H7 (cell line): ENCODE measurements around the gene TDRD3. TPM values are rescaled to one million over a fixed set of nuclear protein-coding genes. Genes with fewer than 3 reads are reported as not detected.
A peak's percentile ranks its signal among the peaks of the same experiment; 100 is the strongest.
"Not testable (repeated sequence)": the region's sequence is repeated elsewhere in the genome, so short reads cannot be mapped to it uniquely, and the experiment has no call there.

ENCODE experiments used
- DNase-seq: peaks from one replicate; pipeline ENCODE4 v3.0.0; 2012
- H3K27me3 ChIP-seq: 2 replicates; pipeline ENCODE4 v1.6.0; 2011; ENCODE audit warnings: mild to moderate bottlenecking, low read length; ENCODE audit not compliant: control insufficient read depth, insufficient read depth
- H3K36me3 ChIP-seq: replicated peaks from 2 replicates; pipeline ENCODE4 v1.5.1; 2011; ENCODE audit warnings: low read length; ENCODE audit not compliant: control insufficient read depth, insufficient read depth
- H3K4me3 ChIP-seq: 2 replicates; pipeline ENCODE4 v1.5.1; 2011; ENCODE audit warnings: low read depth, mild to moderate bottlenecking, control low read depth, low read length, moderate library complexity; ENCODE audit not compliant: insufficient read depth
- total RNA-seq: library from RNA; depleted of rRNA; stranded (reverse); fragments of >200 nt; shearing (Covaris generic); gene quantifications from 2 replicates; pipeline ENCODE4 v1.2.3, GENCODE V29; 2014

Gene TDRD3
- total RNA-seq, 1 experiment from 2014 or later = 12.2 TPM

- Histone ChIP-seq H3K36me3 (no peaks in the 10 kb centered on the region), H3K4me3 (no peak overlapping the region), H3K27me3 (no peaks in the 10 kb centered on the region)
- no peak for DNase-seq
Observed at GRCh38 chr13:60379837-60380565, 17.0 kb upstream of the TDRD3 start.

DNA sequence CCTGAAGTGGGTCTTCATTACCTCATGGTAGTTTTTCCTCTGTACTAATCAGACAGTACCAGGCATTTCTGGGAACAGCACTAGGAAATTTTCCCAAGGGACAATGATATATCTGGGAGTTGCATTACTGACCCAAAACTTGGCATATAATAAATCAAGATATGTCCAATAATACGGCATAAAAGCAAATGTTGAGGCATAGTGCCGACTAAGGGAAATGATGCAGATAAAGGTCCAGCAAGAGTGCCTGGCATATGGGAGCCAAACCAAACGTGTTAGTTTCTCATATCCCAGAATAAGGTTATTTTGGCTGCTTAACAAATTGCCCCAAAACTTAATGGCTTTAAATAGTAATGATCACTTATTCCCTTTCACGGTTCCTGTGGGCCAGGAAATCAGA, 12.1 kb upstream of the TDRD3 start:
- Histone ChIP-seq H3K4me3 (no peak overlapping the region), H3K36me3 (no peaks in the 10 kb centered on the region), H3K27me3 (no peaks in the 10 kb centered on the region)
- no peak for DNase-seq

DNA sequence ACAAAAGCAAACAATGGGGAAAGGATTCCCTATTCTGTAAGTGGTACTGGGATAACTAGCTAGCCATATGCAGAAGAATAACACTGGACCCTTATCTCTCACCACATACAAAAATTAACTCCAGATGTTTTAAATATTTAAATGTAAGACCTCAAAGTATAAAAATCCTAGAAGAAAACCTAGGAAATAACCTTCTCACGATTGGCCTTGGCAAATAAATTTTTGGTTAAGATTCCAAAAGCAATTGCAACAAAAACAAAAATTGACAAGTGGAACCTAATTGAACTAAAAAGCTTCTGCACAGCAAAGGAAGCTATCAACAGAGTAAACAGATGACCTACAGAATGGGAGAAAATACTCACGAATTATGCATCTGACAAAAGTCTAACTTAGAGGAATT, 10.8 kb upstream of the TDRD3 start:
- H3K4me3 ChIP-seq = no peak overlapping the region
- DNase-seq = no peak
- H3K36me3 ChIP-seq = no peaks in the 10 kb centered on the region
- H3K27me3 ChIP-seq = no peaks in the 10 kb centered on the region

- Histone ChIP-seq H3K4me3 (no peak overlapping the region), H3K27me3 (no peaks in the 10 kb centered on the region), H3K36me3 (no peaks in the 10 kb centered on the region)
- DNase-seq = no peak
Observed at GRCh38 chr13:60392131-60392530, 4.9 kb upstream of the TDRD3 start.

DNA sequence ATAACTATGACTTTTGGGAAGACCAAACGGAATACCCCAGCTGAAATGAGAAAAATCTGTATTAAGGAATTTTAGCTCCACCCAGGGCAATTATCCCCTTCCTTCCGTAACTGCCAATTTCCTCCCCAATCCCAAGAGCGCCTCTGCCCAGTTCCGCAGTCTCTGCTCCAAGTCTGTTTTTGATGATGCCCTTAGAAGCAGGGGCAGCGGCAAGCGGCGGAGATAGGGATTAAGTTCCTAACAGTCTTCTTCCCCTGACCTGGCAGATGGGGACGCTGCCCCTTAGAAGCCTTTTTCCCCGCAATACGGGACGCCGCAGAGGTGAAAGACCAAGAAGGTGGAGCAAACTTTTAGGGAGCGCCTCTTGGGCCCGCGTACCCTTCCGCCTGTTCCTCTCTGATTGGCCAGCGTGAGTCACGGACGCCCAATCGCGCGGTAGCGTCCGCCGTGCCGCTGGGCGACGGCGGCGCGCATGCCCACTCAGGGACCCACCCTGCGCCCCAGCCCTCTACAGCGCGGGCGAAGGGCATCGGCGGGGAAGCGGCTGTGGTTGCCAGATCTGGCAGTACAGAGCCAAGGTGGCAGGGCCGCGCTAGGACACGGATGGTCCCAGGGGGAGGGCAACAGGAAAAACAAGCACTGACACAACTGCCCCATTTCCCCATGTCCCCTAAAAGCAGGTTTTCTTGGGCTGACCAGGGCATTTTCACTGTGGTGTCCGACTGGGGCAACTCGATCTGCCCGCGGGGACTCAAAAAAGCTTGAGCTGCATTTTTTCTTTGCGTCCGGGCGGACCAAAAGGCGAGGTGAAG, 843 bp upstream of the TDRD3 start:
- Histone ChIP-seq H3K36me3 (no peaks in the 10 kb centered on the region), H3K4me3 (peak overlapping the region; percentile 77), H3K27me3 (no peaks in the 10 kb centered on the region)
- DNase-seq = peak; percentile 94

- DNase-seq = no peak
- no peaks in the 10 kb centered on the region for H3K27me3 ChIP-seq
- H3K36me3 ChIP-seq = no peaks in the 10 kb centered on the region
- H3K4me3 ChIP-seq = peak overlapping the region; percentile 77
Observed at GRCh38 chr13:60397704-60398378, 821 bp downstream of the TDRD3 start.

DNA sequence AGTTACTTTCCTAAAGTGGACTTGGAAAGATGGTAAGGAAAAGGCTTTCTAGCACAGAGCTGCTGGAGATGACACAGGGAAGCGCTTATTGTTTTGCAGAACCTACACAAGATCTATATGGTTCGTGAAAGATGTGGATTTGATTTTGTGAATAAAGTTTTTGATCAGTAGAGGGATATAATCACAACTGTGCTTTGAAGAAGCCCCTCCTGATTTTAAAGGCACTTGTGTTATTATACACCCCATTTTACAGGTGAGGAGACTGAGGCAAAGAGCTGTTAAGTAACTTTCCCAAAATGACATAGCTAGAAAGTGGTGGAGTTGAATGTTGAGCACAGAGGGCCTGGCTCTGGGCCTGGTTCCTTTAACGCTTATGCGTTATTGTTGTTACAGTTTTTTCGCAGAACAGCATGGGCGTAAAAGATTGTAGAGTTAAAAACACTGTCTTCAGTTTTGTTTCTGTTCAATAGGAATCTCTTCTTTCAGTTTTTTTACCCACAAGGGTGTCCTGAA, 1.4 kb downstream of the TDRD3 start:
- no peaks in the 10 kb centered on the region for H3K36me3 ChIP-seq
- DNase-seq = no peak
- peak overlapping the region; percentile 77 for H3K4me3 ChIP-seq
- no peaks in the 10 kb centered on the region for H3K27me3 ChIP-seq

GRCh38 chr13:60398907-60399589, 2.0 kb downstream of the TDRD3 start:
- H3K4me3 ChIP-seq = no peak overlapping the region
- no peak for DNase-seq
- no peaks in the 10 kb centered on the region for H3K27me3 ChIP-seq
- no peaks in the 10 kb centered on the region for H3K36me3 ChIP-seq

DNA sequence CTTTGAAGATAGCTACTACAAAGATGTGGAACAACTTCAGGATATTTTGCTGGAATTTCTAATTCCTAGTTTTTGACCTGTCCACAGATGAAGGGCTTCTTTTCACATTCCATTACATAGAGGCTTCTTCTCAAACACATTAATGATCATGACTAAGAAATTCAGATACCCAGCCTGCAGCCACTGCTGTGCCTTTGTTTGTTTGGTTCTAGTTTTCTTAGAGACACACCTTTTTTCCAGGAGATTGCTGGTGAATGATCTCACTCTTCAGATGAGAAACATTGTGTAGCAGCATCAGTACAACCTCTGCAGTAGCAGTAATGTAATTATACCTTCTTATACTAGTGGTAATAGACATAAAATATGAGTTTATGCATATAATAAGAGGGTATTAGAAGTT, 5.0 kb downstream of the TDRD3 start:
- no peak overlapping the region for H3K4me3 ChIP-seq
- H3K36me3 ChIP-seq = no peaks in the 10 kb centered on the region
- no peak for DNase-seq
- no peaks in the 10 kb centered on the region for H3K27me3 ChIP-seq

DNA sequence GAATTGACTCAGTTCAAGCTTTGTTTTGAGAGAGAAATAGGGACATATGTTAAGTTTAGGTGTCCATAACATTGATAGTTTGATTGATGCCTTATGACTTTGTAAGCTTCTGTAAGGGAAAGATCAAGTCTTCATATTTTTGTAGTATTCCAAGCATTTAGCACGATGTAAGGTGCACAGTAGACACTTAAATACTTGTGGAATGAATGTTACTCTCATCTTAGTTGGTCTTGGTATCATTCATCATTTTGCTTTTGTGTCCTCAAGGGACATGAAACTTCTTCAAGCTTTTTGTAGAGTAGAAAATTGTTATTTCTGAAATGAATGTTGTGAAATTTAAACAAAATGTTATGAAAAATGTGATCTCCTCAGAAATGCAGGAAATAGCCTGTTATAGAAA, 10.1 kb downstream of the TDRD3 start:
- H3K27me3 ChIP-seq = no peaks in the 10 kb centered on the region

DNA sequence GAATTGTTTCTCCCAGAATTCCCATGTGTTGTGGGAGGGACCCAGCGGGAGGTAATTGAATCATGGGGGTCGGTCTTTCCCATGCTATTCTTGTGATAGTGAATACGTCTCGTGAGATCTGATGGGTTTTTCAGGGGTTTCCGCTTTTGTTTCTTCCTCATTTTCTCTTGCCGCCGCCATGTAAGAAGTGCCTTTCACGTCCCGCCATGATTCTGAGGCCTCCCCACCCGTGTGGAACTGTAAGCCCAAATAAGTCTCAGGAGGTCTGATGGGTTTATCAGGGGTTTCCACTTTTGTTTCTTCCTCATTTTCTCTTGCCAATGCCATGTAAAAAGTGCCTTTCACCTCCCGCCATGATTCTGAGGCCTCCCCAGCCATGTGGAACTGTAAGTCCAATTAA, 10.8 kb downstream of the TDRD3 start:
- not testable (repeated sequence) for DNase-seq, H3K4me3 ChIP-seq, H3K36me3 ChIP-seq, H3K27me3 ChIP-seq

More for the DNA sequence above, 10.1 kb downstream of the TDRD3 start:
- Histone ChIP-seq H3K36me3 (no peaks in the 10 kb centered on the region), H3K4me3 (no peak overlapping the region)
- DNase-seq = no peak

GRCh38 chr13:60409574-60410292, 12.7 kb downstream of the TDRD3 start:
- H3K36me3 ChIP-seq, H3K27me3 ChIP-seq, DNase-seq, H3K4me3 ChIP-seq: not testable (repeated sequence)

DNA sequence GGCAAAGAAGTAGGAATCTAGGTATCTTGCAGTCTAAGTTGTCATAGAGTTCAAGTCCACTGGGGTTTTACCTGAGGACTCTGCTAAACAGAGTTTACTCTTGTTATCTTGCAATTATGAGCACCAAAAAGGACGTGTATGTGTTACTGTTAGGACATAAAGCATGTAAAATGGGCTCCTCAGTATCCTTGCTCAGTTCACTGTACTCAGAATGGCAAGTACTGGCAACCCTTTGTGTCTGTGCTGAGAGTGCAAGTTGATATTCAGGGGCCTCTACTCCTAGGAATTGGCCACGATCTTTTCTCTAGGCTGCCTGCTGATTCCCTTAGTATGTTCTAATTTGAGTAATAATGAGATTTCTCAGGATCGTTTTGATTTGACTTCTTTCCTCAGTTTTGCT, 13.3 kb downstream of the TDRD3 start:
- Histone ChIP-seq H3K27me3 (no peaks in the 10 kb centered on the region), H3K4me3 (no peak overlapping the region), H3K36me3 (no peaks in the 10 kb centered on the region)
- peak; percentile 39 for DNase-seq

DNA sequence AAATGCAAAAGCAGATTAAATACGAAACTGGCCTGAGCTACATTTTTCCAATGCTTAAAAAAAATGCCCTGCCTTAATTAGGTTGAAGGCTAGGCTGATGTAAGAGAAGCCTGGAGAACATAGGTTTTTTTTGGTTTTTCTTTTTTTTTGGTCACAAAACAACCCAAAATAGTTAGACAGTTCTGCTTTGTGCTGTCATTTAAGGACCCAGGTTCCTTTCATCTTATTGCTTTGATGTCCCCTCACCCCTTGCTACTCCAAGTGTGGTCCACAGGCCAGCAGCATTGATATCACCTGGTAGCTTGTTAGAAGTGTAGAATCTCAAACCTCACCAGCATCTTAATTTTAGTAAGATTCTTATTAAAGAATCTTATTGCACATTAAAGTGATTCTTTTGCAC, 14.4 kb downstream of the TDRD3 start:
- Histone ChIP-seq H3K27me3 (no peaks in the 10 kb centered on the region), H3K4me3 (no peak overlapping the region), H3K36me3 (no peaks in the 10 kb centered on the region)
- DNase-seq = no peak
